Measurements from ENCODE around the gene SOAT2. TPM values are rescaled to one million over a fixed set of nuclear protein-coding genes. Genes with fewer than 3 reads are reported as not detected.

The SOAT2 gene
- polyA plus RNA-seq, 2 of the 4 experiments (the other 2 are of a cell fraction) = 0.09 to 0.14 TPM

DNA sequence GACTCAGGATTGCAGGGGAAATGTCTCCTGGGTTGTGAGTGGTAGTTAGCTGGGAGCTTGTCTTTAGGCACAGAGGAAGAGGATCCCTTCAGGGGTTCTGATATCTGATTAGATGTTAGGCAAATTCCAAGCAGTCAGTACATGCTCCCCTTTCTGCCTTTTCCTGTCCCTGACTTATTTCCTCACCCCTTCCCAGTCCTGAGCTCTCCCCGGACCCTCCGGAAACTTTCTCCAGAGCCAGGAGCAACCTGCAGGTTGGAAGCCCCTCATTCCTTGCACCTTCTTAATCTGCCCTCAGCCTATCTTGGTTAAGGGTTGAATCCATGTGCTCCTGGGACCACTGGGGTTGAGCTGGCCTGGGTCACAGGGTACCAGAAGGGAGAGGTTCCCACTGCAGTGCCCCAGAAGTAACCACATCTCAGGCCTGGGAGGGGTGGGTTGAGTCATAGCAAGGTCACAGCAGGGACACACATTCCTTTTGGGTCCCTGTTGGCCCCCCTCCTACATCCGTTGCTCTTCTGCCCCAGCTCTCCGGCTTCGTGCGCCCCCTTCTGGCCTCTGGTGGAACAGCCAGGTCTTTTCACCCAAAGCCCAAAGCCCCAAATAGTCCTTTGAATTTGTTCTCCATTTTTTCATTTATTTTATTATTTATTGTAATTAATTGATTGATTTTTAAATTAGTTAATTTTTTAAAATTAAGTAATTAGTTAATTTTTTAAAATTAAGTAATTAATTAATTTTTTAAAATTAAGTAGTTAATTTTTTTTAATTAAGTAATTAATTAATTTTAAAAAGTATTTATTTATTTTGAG lies 4.0 kb upstream of the SOAT2 start (continued):
- TF ChIP-seq, protein P1, sequence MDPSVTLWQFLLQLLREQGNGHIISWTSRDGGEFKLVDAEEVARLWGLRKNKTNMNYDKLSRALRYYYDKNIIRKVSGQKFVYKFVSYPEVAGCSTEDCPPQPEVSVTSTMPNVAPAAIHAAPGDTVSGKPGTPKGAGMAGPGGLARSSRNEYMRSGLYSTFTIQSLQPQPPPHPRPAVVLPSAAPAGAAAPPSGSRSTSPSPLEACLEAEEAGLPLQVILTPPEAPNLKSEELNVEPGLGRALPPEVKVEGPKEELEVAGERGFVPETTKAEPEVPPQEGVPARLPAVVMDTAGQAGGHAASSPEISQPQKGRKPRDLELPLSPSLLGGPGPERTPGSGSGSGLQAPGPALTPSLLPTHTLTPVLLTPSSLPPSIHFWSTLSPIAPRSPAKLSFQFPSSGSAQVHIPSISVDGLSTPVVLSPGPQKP (IDR thresholded peaks at IDR 0.05; ENCODE audit: low read depth, low read length) = no peak
- TF ChIP-seq HEYL (CRISPR knock-in tag; IDR thresholded peaks at IDR 0.05) (no peak), REST (IDR thresholded peaks at IDR 0.05) (no peak), EP300 (IDR thresholded peaks at IDR 0.05) (no peak), CEBPB (IDR thresholded peaks at IDR 0.05) (peak in 1 of 2 experiments; percentile 6; a peak in 1 of 4 replicates), KDM1A (IDR thresholded peaks at IDR 0.05; ENCODE audit: low read depth) (no peak), TFCP2L1 (CRISPR knock-in tag; IDR thresholded peaks at IDR 0.05) (no peak), RFX5 (IDR thresholded peaks at IDR 0.05) (no peak), NPAS2 (CRISPR knock-in tag; IDR thresholded peaks at IDR 0.05; ENCODE audit: borderline replicate concordance) (no peak), HOXB13 (CRISPR knock-in tag; IDR thresholded peaks at IDR 0.05; ENCODE audit: low read depth) (no peak), FOSL2 (IDR thresholded peaks at IDR 0.05) (peak; percentile 69), FOSL2 (CRISPR knock-in tag; IDR thresholded peaks at IDR 0.05) (peak; percentile 84), PHF8 (IDR thresholded peaks at IDR 0.05; ENCODE audit: borderline replicate concordance, low read depth) (no peak), NFE2L2 (conservative IDR thresholded peaks at IDR 0.05; ENCODE audit: low read length) (0 out of 2 replicates have a peak, but pooled peaks have one; percentile 0), ESRRA (IDR thresholded peaks at IDR 0.05; ENCODE audit: borderline replicate concordance, low read length) (peak; percentile 67; the same call in 1 of the 2 replicates), SREBF2 (IDR thresholded peaks at IDR 0.05) (no peak), POLR2A (IDR thresholded peaks at IDR 0.05; ENCODE audit: low read length) (peak; percentile 30), BHLHE40 (IDR thresholded peaks at IDR 0.05; ENCODE audit: low read depth, low read length) (no peak), EHMT2 (IDR thresholded peaks at IDR 0.05; ENCODE audit: low read depth) (no peak), MAZ (IDR thresholded peaks at IDR 0.05; ENCODE audit: borderline replicate concordance, low read depth, low read length) (no peak), RAD21 (conservative IDR thresholded peaks at IDR 0.05 in 1 of 2, IDR thresholded peaks at IDR 0.05 in 1 of 2) (peak; percentile 95 to 96)
- TF ChIP-seq, protein P2, sequence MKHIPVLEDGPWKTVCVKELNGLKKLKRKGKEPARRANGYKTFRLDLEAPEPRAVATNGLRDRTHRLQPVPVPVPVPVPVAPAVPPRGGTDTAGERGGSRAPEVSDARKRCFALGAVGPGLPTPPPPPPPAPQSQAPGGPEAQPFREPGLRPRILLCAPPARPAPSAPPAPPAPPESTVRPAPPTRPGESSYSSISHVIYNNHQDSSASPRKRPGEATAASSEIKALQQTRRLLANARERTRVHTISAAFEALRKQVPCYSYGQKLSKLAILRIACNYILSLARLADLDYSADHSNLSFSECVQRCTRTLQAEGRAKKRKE (CRISPR knock-in tag; IDR thresholded peaks at IDR 0.05; ENCODE audit: low read depth) = no peak
- TF ChIP-seq, protein P3, sequence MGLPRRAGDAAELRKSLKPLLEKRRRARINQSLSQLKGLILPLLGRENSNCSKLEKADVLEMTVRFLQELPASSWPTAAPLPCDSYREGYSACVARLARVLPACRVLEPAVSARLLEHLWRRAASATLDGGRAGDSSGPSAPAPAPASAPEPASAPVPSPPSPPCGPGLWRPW (IDR thresholded peaks at IDR 0.05) = no peak
- TF ChIP-seq, protein P4, sequence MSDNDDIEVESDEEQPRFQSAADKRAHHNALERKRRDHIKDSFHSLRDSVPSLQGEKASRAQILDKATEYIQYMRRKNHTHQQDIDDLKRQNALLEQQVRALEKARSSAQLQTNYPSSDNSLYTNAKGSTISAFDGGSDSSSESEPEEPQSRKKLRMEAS (IDR thresholded peaks at IDR 0.05) = peak; percentile 65; the same call in 1 of the 2 replicates
